Neutrophil (primary cell): ENCODE data around the gene CTCFL.

Experiments used
- H3K27ac ChIP-seq: fragments of 200-600 bp; sonication (generic); 2 replicates; pipeline ENCODE4 v1.5.1; 2016; ENCODE audit warnings: mild to moderate bottlenecking, moderate library complexity
- H3K27me3 ChIP-seq: fragments of 200-600 bp; sonication (generic); 2 replicates; pipeline ENCODE4 v1.6.0; 2016; ENCODE audit warnings: mild to moderate bottlenecking
- H3K36me3 ChIP-seq: fragments of 200-600 bp; sonication (generic); 2 replicates; pipeline ENCODE4 v1.5.1; 2017
- H3K4me1 ChIP-seq, 2 experiments: fragments of 200-600 bp in 1 of 2; sonication (generic) in 1 of 2; 1 replicate in 1 of 2; 2 replicates in 1 of 2; pipeline versions ENCODE4 v1.5.1 to v1.6.1; 2013 to 2016; ENCODE audit warnings: low read depth in 1 of 2, low read length in 1 of 2, mild to moderate bottlenecking in 1 of 2, moderate library complexity in 1 of 2; ENCODE audit not compliant: control insufficient read depth in 1 of 2, insufficient read depth in 1 of 2
- H3K4me3 ChIP-seq, 2 experiments: fragments of 200-600 bp in 1 of 2; sonication (generic) in 1 of 2; 1 replicate in 1 of 2; 2 replicates in 1 of 2; pipeline ENCODE4 v1.5.1; 2013 to 2016; ENCODE audit warnings: low read depth in 1 of 2, low read length in 1 of 2, mild to moderate bottlenecking in 1 of 2, moderate library complexity in 1 of 2
- H3K9me3 ChIP-seq: fragments of 200-600 bp; sonication (generic); 2 replicates; pipeline ENCODE4 v1.5.1; 2016
- CTCF ChIP-seq: fragments of 200-600 bp; sonication (generic); IDR thresholded peaks from 2 replicates; pipeline ENCODE4 v1.5.1; 2016; ENCODE audit warnings: antibody characterized with exemption

Gene CTCFL

GRCh38 chr20:57465486-57465885, 59.5 kb downstream of the CTCFL start:
- H3K9me3 ChIP-seq, result no peaks in the 10 kb centered on the region
- no peak for TF ChIP-seq CTCF
- H3K4me1 ChIP-seq, result peaks cover 69 to 75% of the 10 kb centered on the region in 2 experiments
- H3K27ac ChIP-seq, result peak overlapping the region; percentile 82
- no peak overlapping the region for H3K4me3 ChIP-seq
- H3K36me3 ChIP-seq, result no peaks in the 10 kb centered on the region
- H3K27me3 ChIP-seq, result no peaks in the 10 kb centered on the region

- Histone ChIP-seq H3K27me3 (no peaks in the 10 kb centered on the region), H3K9me3 (no peaks in the 10 kb centered on the region), H3K4me3 (no peak overlapping the region), H3K27ac (peak overlapping the region; percentile 82), H3K4me1 (peaks cover 71 to 75% of the 10 kb centered on the region in 2 experiments), H3K36me3 (no peaks in the 10 kb centered on the region)
- TF ChIP-seq CTCF, result peak; percentile 57
Measured at GRCh38 chr20:57464642-57465211, 60.2 kb downstream of the CTCFL start.

- no peaks in the 10 kb centered on the region for H3K27me3 ChIP-seq
- H3K4me3 ChIP-seq, result no peak overlapping the region
- H3K27ac ChIP-seq, result peak overlapping the region; percentile 82
- no peaks in the 10 kb centered on the region for H3K36me3 ChIP-seq
- peaks cover 88 to 90% of the 10 kb centered on the region in 2 experiments for H3K4me1 ChIP-seq
- no peaks in the 10 kb centered on the region for H3K9me3 ChIP-seq
- no peak for TF ChIP-seq CTCF
Measured at GRCh38 chr20:57462781-57463180, 62.2 kb downstream of the CTCFL start.

GRCh38 chr20:57461726-57462125, 63.2 kb downstream of the CTCFL start:
- Histone ChIP-seq H3K27me3 (no peaks in the 10 kb centered on the region), H3K36me3 (no peaks in the 10 kb centered on the region), H3K4me1 (peaks cover 93% of the 10 kb centered on the region in 2 experiments), H3K4me3 (peak overlapping the region; percentile 12 to 13), H3K27ac (peak overlapping the region; percentile 82), H3K9me3 (no peaks in the 10 kb centered on the region)
- TF ChIP-seq CTCF, result no peak

- no peak for TF ChIP-seq CTCF
- peak overlapping the region; percentile 82 for H3K27ac ChIP-seq
- H3K9me3 ChIP-seq, result no peaks in the 10 kb centered on the region
- H3K4me1 ChIP-seq, result peaks cover 85 to 86% of the 10 kb centered on the region in 2 experiments
- H3K27me3 ChIP-seq, result no peaks in the 10 kb centered on the region
- H3K4me3 ChIP-seq, result peak overlapping the region; percentile 12 to 27
- H3K36me3 ChIP-seq, result no peaks in the 10 kb centered on the region
Measured at GRCh38 chr20:57460781-57461465, 64.0 kb downstream of the CTCFL start.
